Measurements from ENCODE around the gene ACMSD. TPM values are rescaled to one million over a fixed set of nuclear protein-coding genes. Genes with fewer than 3 reads are reported as not detected.

The ACMSD gene
- total RNA-seq, 1 experiment from 2014 or later: not detected

DNA sequence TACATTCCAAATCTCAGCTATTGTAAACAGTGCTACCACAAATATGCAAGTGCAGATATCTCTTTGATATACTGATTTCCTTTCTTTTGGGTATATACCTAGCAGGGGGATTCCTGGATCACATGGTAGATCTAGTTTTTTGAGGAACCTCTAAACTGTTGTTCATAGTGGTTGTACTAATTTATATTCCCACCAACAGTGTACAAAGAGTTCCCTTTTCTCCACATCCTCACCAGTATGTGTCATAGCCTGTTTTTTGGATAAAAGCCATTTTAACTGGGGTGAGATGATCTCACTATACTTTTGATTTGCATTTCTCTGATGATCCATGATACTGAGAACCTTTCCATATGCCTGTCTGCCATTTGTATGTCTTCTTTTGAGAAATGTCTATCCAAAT lies 73.9 kb downstream of the ACMSD start:
- Histone ChIP-seq H2AFZ (ENCODE audit: low read length) (no peak overlapping the region), H3K4me3 (ENCODE audit: low read length) (no peak overlapping the region), H3K27ac (ENCODE audit: low read length) (no peak overlapping the region), H3K36me3 (ENCODE audit: insufficient read depth, low read length) (no peaks in the 10 kb centered on the region), H3K4me2 (ENCODE audit: low read depth, low read length, poor library complexity, severe bottlenecking) (no peak overlapping the region), H3K27me3 (ENCODE audit: low read length) (no peaks in the 10 kb centered on the region), H3K4me1 (ENCODE audit: low read length) (peaks cover 7% of the 10 kb centered on the region), H3K9me2 (replicated peaks; ENCODE audit: insufficient read depth, low read length) (no peaks in the 10 kb centered on the region), H3K9me3 (ENCODE audit: low read length) (no peaks in the 10 kb centered on the region), H3K79me2 (ENCODE audit: low read length) (no peaks in the 10 kb centered on the region), H3K9ac (ENCODE audit: low read length) (no peak overlapping the region), H4K20me1 (ENCODE audit: insufficient read depth, low read depth, low read length) (no peaks in the 10 kb centered on the region)
- no peak for DNase-seq

GRCh38 chr2:134917360-134917865 lies 79.0 kb downstream of the ACMSD start:
- Histone ChIP-seq H3K4me3 (ENCODE audit: low read length) (peak overlapping the region; percentile 71), H3K4me1 (ENCODE audit: low read length) (peaks cover 28% of the 10 kb centered on the region), H3K9me3 (ENCODE audit: low read length) (no peaks in the 10 kb centered on the region), H3K79me2 (ENCODE audit: low read length) (peaks cover 37% of the 10 kb centered on the region), H2AFZ (ENCODE audit: low read length) (peak overlapping the region; percentile 38), H3K36me3 (ENCODE audit: insufficient read depth, low read length) (peaks cover 17% of the 10 kb centered on the region; the same call in 1 of the 2 replicates), H3K27me3 (ENCODE audit: low read length) (no peaks in the 10 kb centered on the region), H3K4me2 (ENCODE audit: low read depth, low read length, poor library complexity, severe bottlenecking) (peak overlapping the region; percentile 77), H3K27ac (ENCODE audit: low read length) (peak overlapping the region; percentile 95), H3K9me2 (replicated peaks; ENCODE audit: insufficient read depth, low read length) (no peaks in the 10 kb centered on the region), H3K9ac (ENCODE audit: low read length) (peak overlapping the region; percentile 75), H4K20me1 (ENCODE audit: insufficient read depth, low read depth, low read length) (peaks cover 26% of the 10 kb centered on the region)
- DNase-seq: peak; percentile 55

DNA sequence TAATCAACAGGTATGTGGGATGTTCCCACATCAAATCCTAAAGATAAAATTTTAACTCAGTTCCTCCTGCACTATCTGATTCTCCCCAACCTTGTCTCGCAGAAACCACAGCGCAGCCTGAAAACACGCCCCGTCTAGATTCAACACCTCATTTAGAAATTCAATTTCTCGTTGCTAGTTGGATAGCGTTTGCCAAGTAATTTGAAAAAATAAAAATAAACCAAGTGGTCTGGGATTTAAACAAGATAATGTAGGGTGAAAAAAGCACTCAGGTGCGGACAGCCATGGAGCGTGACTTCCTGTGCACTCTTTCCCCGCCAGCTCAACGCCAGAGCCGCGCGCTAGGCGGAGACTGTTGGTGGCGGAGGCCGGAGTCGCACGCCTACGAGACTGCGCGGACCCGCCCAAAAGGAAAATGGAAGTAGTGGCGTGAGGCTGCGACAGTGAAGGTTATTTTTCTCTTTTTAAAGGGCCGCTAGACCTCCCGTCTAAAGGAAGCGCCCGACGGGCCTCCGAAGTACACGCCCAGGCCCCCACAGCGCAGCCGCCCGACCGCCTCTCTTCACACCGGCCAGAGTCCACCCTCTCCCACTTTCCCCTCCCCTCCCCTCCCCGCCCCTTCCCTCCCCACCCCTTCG lies 79.6 kb downstream of the ACMSD start:
- Histone ChIP-seq H3K27ac (ENCODE audit: low read length) (peak overlapping the region; percentile 95), H3K27me3 (ENCODE audit: low read length) (no peaks in the 10 kb centered on the region), H3K9me3 (ENCODE audit: low read length) (no peaks in the 10 kb centered on the region), H2AFZ (ENCODE audit: low read length) (peak overlapping the region; percentile 38), H4K20me1 (ENCODE audit: insufficient read depth, low read depth, low read length) (peaks cover 30% of the 10 kb centered on the region), H3K9me2 (replicated peaks; ENCODE audit: insufficient read depth, low read length) (no peaks in the 10 kb centered on the region), H3K36me3 (ENCODE audit: insufficient read depth, low read length) (peaks cover 21% of the 10 kb centered on the region; the same call in 1 of the 2 replicates), H3K4me2 (ENCODE audit: low read depth, low read length, poor library complexity, severe bottlenecking) (peak overlapping the region; percentile 77), H3K4me3 (ENCODE audit: low read length) (peak overlapping the region; percentile 71), H3K79me2 (ENCODE audit: low read length) (peaks cover 43% of the 10 kb centered on the region), H3K4me1 (ENCODE audit: low read length) (peaks cover 28% of the 10 kb centered on the region), H3K9ac (ENCODE audit: low read length) (peak overlapping the region; percentile 75)
- DNase-seq: no peak

DNA sequence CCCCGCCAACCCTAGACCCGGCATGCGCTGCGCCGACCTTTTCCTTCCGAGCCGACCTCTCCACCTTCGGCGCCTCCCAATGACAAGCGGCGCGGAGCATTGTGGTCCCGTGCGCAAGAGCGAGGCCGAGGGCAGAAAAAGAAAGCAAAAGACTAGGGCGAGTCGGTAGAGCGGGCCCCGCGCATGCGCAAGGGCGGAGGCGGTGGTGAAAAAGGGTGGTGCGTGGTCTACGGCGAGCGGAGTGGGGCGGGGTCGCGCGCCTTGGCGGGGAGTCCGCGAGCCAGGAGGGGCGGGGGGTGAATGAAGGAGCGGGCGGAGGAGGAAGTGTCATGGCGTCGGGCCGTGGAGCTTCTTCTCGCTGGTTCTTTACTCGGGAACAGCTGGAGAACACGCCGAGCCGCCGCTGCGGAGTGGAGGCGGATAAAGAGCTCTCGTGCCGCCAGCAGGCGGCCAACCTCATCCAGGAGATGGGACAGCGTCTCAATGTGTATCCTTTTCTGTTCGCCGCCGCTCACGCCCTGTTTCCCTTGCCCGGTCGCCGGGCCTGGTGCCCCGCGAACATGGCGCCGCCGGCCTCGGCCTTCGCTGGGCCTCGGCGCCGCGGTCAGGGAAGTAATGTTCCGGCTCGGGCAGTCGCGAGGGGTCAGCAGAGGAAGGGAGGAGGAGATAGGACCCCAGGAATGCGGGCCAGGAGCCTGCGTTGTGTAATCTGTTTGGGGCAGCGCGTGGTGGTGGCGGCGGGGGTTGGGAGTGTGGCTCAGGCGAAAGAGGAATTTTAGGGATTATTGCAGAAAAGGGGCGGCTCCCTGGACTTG lies 80.3 kb downstream of the ACMSD start, which contains the start of gene CCNT2:
Gene CCNT2 (plus strand): TSS at position 297 of the 815 bp plus-strand sequence. CDS start 33 bp downstream, at position 330.
- Histone ChIP-seq H3K4me2 (ENCODE audit: low read depth, low read length, poor library complexity, severe bottlenecking) (peak within 1 kb of the TSS; percentile 79), H3K27ac (ENCODE audit: low read length) (peak within 1 kb of the TSS; percentile 95), H3K4me3 (ENCODE audit: low read length) (peak within 1 kb of the TSS; percentile 84), H4K20me1 (ENCODE audit: insufficient read depth, low read depth, low read length) (peaks cover 35% of the 10 kb centered on the region), H3K9me3 (ENCODE audit: low read length) (no peaks in the 10 kb centered on the region), H2AFZ (ENCODE audit: low read length) (peak within 1 kb of the TSS; percentile 38), H3K4me1 (ENCODE audit: low read length) (peaks cover 31% of the 10 kb centered on the region), H3K9ac (ENCODE audit: low read length) (peak within 1 kb of the TSS; percentile 85), H3K27me3 (ENCODE audit: low read length) (no peaks in the 10 kb centered on the region), H3K79me2 (ENCODE audit: low read length) (peaks cover 50% of the 10 kb centered on the region), H3K9me2 (replicated peaks; ENCODE audit: insufficient read depth, low read length) (no peaks in the 10 kb centered on the region), H3K36me3 (ENCODE audit: insufficient read depth, low read length) (peaks cover 26% of the 10 kb centered on the region; the same call in 1 of the 2 replicates)
- peak; percentile 100 for DNase-seq

DNA sequence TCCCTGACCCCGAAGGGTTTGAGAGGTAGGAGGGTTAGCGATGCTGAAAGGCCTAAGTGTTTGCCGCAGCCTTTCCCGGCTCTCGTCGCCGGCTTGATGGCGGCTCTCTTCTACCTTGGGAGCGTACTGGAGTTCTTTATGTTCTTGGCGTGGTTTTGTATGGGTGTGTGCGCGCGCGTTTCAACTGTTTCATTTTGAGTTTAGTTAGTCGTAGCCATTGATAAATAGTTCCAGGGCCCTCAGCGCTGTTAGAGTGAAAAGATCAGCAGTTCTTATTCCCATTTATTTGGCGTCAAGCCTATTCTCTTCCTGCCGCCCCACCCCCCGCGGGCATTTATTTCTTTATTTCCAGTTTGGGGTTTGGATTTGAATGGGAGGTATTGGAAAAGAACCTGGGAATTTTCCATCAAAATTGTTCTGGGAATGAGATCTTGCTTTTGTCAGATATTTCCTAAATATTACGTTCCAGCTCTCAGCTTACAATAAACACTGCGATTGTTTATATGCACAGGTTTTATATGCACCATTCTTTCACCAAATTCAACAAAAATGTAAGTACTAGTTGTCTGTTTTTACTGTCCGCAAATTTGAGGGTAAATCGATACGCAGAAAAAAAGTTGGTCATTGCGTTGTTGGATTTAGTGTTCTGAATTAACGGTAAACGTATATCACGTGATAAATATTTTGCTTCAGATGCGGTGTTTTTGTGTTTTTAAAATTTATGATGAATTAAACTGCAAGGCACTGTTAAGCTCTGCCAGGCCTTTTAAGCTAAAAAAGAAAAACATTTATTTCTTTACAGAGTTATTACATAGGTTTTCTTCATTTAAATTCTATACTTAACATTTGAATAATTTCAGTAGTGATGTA lies 81.2 kb downstream of the ACMSD start:
- Histone ChIP-seq H3K4me1 (ENCODE audit: low read length) (peaks cover 31% of the 10 kb centered on the region), H3K4me2 (ENCODE audit: low read depth, low read length, poor library complexity, severe bottlenecking) (peak overlapping the region; percentile 79), H3K9ac (ENCODE audit: low read length) (peak overlapping the region; percentile 85), H3K27ac (ENCODE audit: low read length) (peak overlapping the region; percentile 95), H3K9me3 (ENCODE audit: low read length) (no peaks in the 10 kb centered on the region), H3K27me3 (ENCODE audit: low read length) (no peaks in the 10 kb centered on the region), H3K4me3 (ENCODE audit: low read length) (peak overlapping the region; percentile 84), H3K36me3 (ENCODE audit: insufficient read depth, low read length) (peaks cover 30% of the 10 kb centered on the region; the same call in 1 of the 2 replicates), H3K9me2 (replicated peaks; ENCODE audit: insufficient read depth, low read length) (no peaks in the 10 kb centered on the region), H3K79me2 (ENCODE audit: low read length) (peaks cover 58% of the 10 kb centered on the region), H2AFZ (ENCODE audit: low read length) (no peak overlapping the region), H4K20me1 (ENCODE audit: insufficient read depth, low read depth, low read length) (peaks cover 40% of the 10 kb centered on the region)
- DNase-seq: peak; percentile 72

GRCh38 chr2:134924912-134925311 lies 86.5 kb downstream of the ACMSD start:
- Histone ChIP-seq H2AFZ (ENCODE audit: low read length) (no peak overlapping the region), H3K4me2 (ENCODE audit: low read depth, low read length, poor library complexity, severe bottlenecking) (no peak overlapping the region), H3K4me1 (ENCODE audit: low read length) (peaks cover 42% of the 10 kb centered on the region), H3K27me3 (ENCODE audit: low read length) (no peaks in the 10 kb centered on the region), H4K20me1 (ENCODE audit: insufficient read depth, low read depth, low read length) (peaks cover 70% of the 10 kb centered on the region), H3K79me2 (ENCODE audit: low read length) (peaks cover 99% of the 10 kb centered on the region), H3K9me2 (replicated peaks; ENCODE audit: insufficient read depth, low read length) (no peaks in the 10 kb centered on the region), H3K9me3 (ENCODE audit: low read length) (no peaks in the 10 kb centered on the region), H3K36me3 (ENCODE audit: insufficient read depth, low read length) (peaks cover 37% of the 10 kb centered on the region; the same call in 1 of the 2 replicates), H3K27ac (ENCODE audit: low read length) (no peak overlapping the region), H3K9ac (ENCODE audit: low read length) (no peak overlapping the region), H3K4me3 (ENCODE audit: low read length) (no peak overlapping the region)
- DNase-seq: no peak

GRCh38 chr2:134926231-134926931 lies 88.0 kb downstream of the ACMSD start:
- Histone ChIP-seq H3K27ac (ENCODE audit: low read length) (no peak overlapping the region), H3K4me1 (ENCODE audit: low read length) (peaks cover 40% of the 10 kb centered on the region), H3K79me2 (ENCODE audit: low read length) (peaks cover 99% of the 10 kb centered on the region), H4K20me1 (ENCODE audit: insufficient read depth, low read depth, low read length) (peaks cover 69% of the 10 kb centered on the region), H3K9ac (ENCODE audit: low read length) (no peak overlapping the region), H3K27me3 (ENCODE audit: low read length) (no peaks in the 10 kb centered on the region), H3K9me3 (ENCODE audit: low read length) (no peaks in the 10 kb centered on the region), H3K36me3 (ENCODE audit: insufficient read depth, low read length) (peaks cover 29% of the 10 kb centered on the region; the same call in 1 of the 2 replicates), H3K4me2 (ENCODE audit: low read depth, low read length, poor library complexity, severe bottlenecking) (no peak overlapping the region), H3K9me2 (replicated peaks; ENCODE audit: insufficient read depth, low read length) (no peaks in the 10 kb centered on the region), H2AFZ (ENCODE audit: low read length) (no peak overlapping the region), H3K4me3 (ENCODE audit: low read length) (no peak overlapping the region)
- DNase-seq: no peak

All from Karpas-422 (cell line).